HL-60/S4 (cell line): ENCODE results near the gene CD3D.
"Not testable (repeated sequence)": the region's sequence is repeated elsewhere in the genome, so short reads cannot be mapped to it uniquely, and the experiment has no call there.

Experiments
- in situ Hi-C: fragments of 300-500 bp; cut with MboI; formaldehyde crosslinking; loops from 2 replicates; pipeline ENCODE4 v1.14.3; 2022; ENCODE audit warnings: low sequenced_read_pairs

Gene CD3D

GRCh38 chr11:118340449-118340848 is 2.1 kb downstream of the CD3D start:
- in situ Hi-C loops: loop anchor here (5.0 kb wide), 1 partner anchor 143 kb away; no protein-coding TSS in a partner anchor

GRCh38 chr11:118339281-118339961 is 3.1 kb downstream of the CD3D start:
- in situ Hi-C loops: no loop called here

- in situ Hi-C loops: no loop called here
Observed at GRCh38 chr11:118338637-118339061, 3.9 kb downstream of the CD3D start.

GRCh38 chr11:118334745-118335144 is 7.8 kb downstream of the CD3D start:
- in situ Hi-C loops: no loop called here

- in situ Hi-C loops: no loop called here
Observed at GRCh38 chr11:118328745-118329144, 13.8 kb downstream of the CD3D start.

- in situ Hi-C loops: no loop called here
Observed at GRCh38 chr11:118325283-118325682, 17.2 kb downstream of the CD3D start.

- in situ Hi-C loops: no loop called here
Observed at GRCh38 chr11:118322721-118323120, 19.8 kb downstream of the CD3D start.

GRCh38 chr11:118321386-118322082 is 21.0 kb downstream of the CD3D start:
- in situ Hi-C loops: no loop called here

GRCh38 chr11:118320515-118320914 is 22.0 kb downstream of the CD3D start:
- in situ Hi-C loops: no loop called here

- in situ Hi-C loops: no loop called here
Observed at GRCh38 chr11:118319337-118319707, 23.2 kb downstream of the CD3D start.

GRCh38 chr11:118318581-118319336 is 23.7 kb downstream of the CD3D start:
- in situ Hi-C loops: no loop called here

GRCh38 chr11:118318124-118318523 is 24.4 kb downstream of the CD3D start:
- in situ Hi-C loops: no loop called here

- in situ Hi-C loops: no loop called here
Observed at GRCh38 chr11:118314988-118315411, 27.5 kb downstream of the CD3D start.

- in situ Hi-C loops: no loop called here
Observed at GRCh38 chr11:118313242-118313641, 29.3 kb downstream of the CD3D start.

- in situ Hi-C loops: no loop called here
Observed at GRCh38 chr11:118312328-118312727, 30.2 kb downstream of the CD3D start.

- in situ Hi-C loops: no loop called here
Observed at GRCh38 chr11:118311518-118311917, 31.0 kb downstream of the CD3D start.

- in situ Hi-C loops: no loop called here
Observed at GRCh38 chr11:118310781-118311485, 31.6 kb downstream of the CD3D start.

GRCh38 chr11:118310271-118310670 is 32.2 kb downstream of the CD3D start:
- in situ Hi-C loops: no loop called here

GRCh38 chr11:118308995-118309528 is 33.4 kb downstream of the CD3D start:
- in situ Hi-C loops: not testable (repeated sequence)

- in situ Hi-C loops: no loop called here
Observed at GRCh38 chr11:118306556-118306955, 35.9 kb downstream of the CD3D start.

- in situ Hi-C loops: no loop called here
Observed at GRCh38 chr11:118305726-118306125, 36.8 kb downstream of the CD3D start.
